Gastroesophageal sphincter (tissue), 3 donors: Measurements from ENCODE around the gene HACD2.

Experiments
- EP300 ChIP-seq: sonication (generic); formaldehyde crosslinking; IDR thresholded peaks from one replicate; pipeline ENCODE4 v1.6.1; 2017; ENCODE audit warnings: antibody characterized with exemption, mild to moderate bottlenecking
- POLR2A ChIP-seq, 2 donors: fragments of 450-650 bp; IDR thresholded peaks; one replicate each; pipeline ENCODE4 v1.6.1; 2017; ENCODE audit warnings: antibody characterized with exemption in 2 of 2, mild to moderate bottlenecking in 2 of 2, moderate library complexity in 1 of 2
- POLR2AphosphoS5 ChIP-seq: sonication (generic); formaldehyde crosslinking; IDR thresholded peaks from one replicate; pipeline ENCODE4 v1.6.1; 2017; ENCODE audit warnings: antibody characterized with exemption
- TF ChIP-seq, protein P1 (sequence below), 4 experiments: fragments of 200-600 bp in 2 of 4; fragments of 450-650 bp in 2 of 4; sonication (generic) in 1 of 4; IDR thresholded peaks; one replicate each; pipeline ENCODE4 v1.5.1; 2017 to 2019; ENCODE audit warnings: antibody characterized with exemption in 4 of 4, mild to moderate bottlenecking in 2 of 4, moderate library complexity in 2 of 4

GRCh38 chr3:123616593-123616992 lies 31.7 kb upstream of the HACD2 start:
- TF ChIP-seq EP300 (no peak), POLR2AphosphoS5 (peak; percentile 67), POLR2A (IDR thresholded peaks at IDR 0.05) (no peak)
- TF ChIP-seq, protein P1, sequence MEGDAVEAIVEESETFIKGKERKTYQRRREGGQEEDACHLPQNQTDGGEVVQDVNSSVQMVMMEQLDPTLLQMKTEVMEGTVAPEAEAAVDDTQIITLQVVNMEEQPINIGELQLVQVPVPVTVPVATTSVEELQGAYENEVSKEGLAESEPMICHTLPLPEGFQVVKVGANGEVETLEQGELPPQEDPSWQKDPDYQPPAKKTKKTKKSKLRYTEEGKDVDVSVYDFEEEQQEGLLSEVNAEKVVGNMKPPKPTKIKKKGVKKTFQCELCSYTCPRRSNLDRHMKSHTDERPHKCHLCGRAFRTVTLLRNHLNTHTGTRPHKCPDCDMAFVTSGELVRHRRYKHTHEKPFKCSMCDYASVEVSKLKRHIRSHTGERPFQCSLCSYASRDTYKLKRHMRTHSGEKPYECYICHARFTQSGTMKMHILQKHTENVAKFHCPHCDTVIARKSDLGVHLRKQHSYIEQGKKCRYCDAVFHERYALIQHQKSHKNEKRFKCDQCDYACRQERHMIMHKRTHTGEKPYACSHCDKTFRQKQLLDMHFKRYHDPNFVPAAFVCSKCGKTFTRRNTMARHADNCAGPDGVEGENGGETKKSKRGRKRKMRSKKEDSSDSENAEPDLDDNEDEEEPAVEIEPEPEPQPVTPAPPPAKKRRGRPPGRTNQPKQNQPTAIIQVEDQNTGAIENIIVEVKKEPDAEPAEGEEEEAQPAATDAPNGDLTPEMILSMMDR (IDR thresholded peaks at IDR 0.05) = no peak
